Naive thymus-derived CD4-positive, alpha-beta T cell (primary cell): ENCODE results near the gene SMTNL2. TPM values are rescaled to one million over a fixed set of nuclear protein-coding genes. Genes with fewer than 3 reads are reported as not detected.

Source experiments
- ATAC-seq: fragments of 150-1000 bp; cut with Tn5 transposase; 2 replicates; pipeline ENCODE4 v1.10.0; 2021; ENCODE audit warnings: mild to moderate bottlenecking, moderate library complexity
- CTCF ChIA-PET: fragments of 350-600 bp; sonication (Branson Sonifier 250); formaldehyde crosslinking; loops from one replicate; lab custom pipeline; 2021; ENCODE audit warnings: antibody characterized with exemption; lab: Charles Lee
- POLR2A ChIA-PET: fragments of 350-600 bp; sonication (Branson Sonifier 250); formaldehyde crosslinking; loops from one replicate; lab custom pipeline; 2021; ENCODE audit warnings: antibody characterized with exemption, inconsistent platforms; lab: Charles Lee
- DNase-seq, 9 donors: peaks; one replicate each; pipeline versions ENCODE4 v3.0.0 to v3.0.0-alpha.2; 2020 to 2022; ENCODE audit warnings: mixed read lengths in 1 of 9
- H3K27ac ChIP-seq: one replicate; pipeline ENCODE4 v1.7.0; 2013; ENCODE audit warnings: mild to moderate bottlenecking, low read depth, low read length, moderate library complexity
- H3K27me3 ChIP-seq, 2 donors: one replicate each; pipeline ENCODE4 v1.7.0; 2013; ENCODE audit warnings: low read length in 2 of 2, mild to moderate bottlenecking in 2 of 2, moderate library complexity in 2 of 2; ENCODE audit not compliant: control insufficient read depth in 2 of 2, insufficient read depth in 2 of 2
- H3K36me3 ChIP-seq, 3 experiments: 1 replicate in 2 of 3; 2 replicates in 1 of 3; pipeline ENCODE4 v1.7.0; 2013; ENCODE audit warnings: low read length in 3 of 3, mild to moderate bottlenecking in 3 of 3, moderate library complexity in 1 of 3; ENCODE audit not compliant: insufficient read depth in 3 of 3, control insufficient read depth in 2 of 3
- H3K4me1 ChIP-seq, 2 donors: one replicate each; pipeline ENCODE4 v1.7.0; 2013; ENCODE audit warnings: low read length in 2 of 2, mild to moderate bottlenecking in 2 of 2, moderate library complexity in 1 of 2; ENCODE audit not compliant: control insufficient read depth in 2 of 2, insufficient read depth in 2 of 2
- H3K4me3 ChIP-seq: 2 replicates; pipeline ENCODE4 v1.7.0; 2013; ENCODE audit warnings: mild to moderate bottlenecking, low read length
- H3K9me3 ChIP-seq, 3 experiments: 1 replicate in 2 of 3; 2 replicates in 1 of 3; pipeline ENCODE4 v1.7.0; 2013; ENCODE audit warnings: low read length in 3 of 3; ENCODE audit not compliant: control insufficient read depth in 2 of 3
- H3K27ac Mint-ChIP-seq, 9 donors: one replicate each; pipeline ENCODE4 v1.8.0; 2020 to 2022; ENCODE audit warnings: mixed read lengths in 9 of 9, mild to moderate bottlenecking in 8 of 9, moderate library complexity in 5 of 9, inconsistent platforms in 2 of 9
- H3K27me3 Mint-ChIP-seq, 5 donors: one replicate each; pipeline ENCODE4 v1.8.0; 2021 to 2022; ENCODE audit warnings: mixed read lengths in 5 of 5, mild to moderate bottlenecking in 1 of 5
- H3K36me3 Mint-ChIP-seq, 5 donors: one replicate each; pipeline ENCODE4 v1.8.0; 2020 to 2022; ENCODE audit warnings: mixed read lengths in 5 of 5, mild to moderate bottlenecking in 3 of 5, inconsistent platforms in 1 of 5
- H3K4me1 Mint-ChIP-seq, 7 donors: one replicate each; pipeline ENCODE4 v1.8.0; 2020 to 2022; ENCODE audit warnings: mixed read lengths in 7 of 7, mild to moderate bottlenecking in 3 of 7, inconsistent platforms in 1 of 7
- H3K4me3 Mint-ChIP-seq, 10 donors: one replicate each; pipeline ENCODE4 v1.8.0; 2020 to 2022; ENCODE audit warnings: mild to moderate bottlenecking in 10 of 10, mixed read lengths in 10 of 10, moderate library complexity in 6 of 10, inconsistent platforms in 2 of 10
- H3K9me3 Mint-ChIP-seq, 11 donors: one replicate each; pipeline ENCODE4 v1.8.0; 2020 to 2022; ENCODE audit warnings: mixed read lengths in 11 of 11, mild to moderate bottlenecking in 4 of 11, inconsistent platforms in 1 of 11, moderate library complexity in 1 of 11
- intact Hi-C, 2 donors: fragments of 100-400 bp; cut with micrococcal nuclease; formaldehyde crosslinking; loops; one replicate each; pipeline ENCODE4 v1.15.1; 2023
- polyA plus RNA-seq, 2 donors: library from polyadenylated mRNA; unstranded; fragments of 300-500 nt; fragmentation: Illumina TruSeq; gene quantifications; one replicate each; pipeline ENCODE4 v1.2.3, GENCODE V29; 2021
- total RNA-seq, 6 experiments: library from RNA in 5 of 6; stranded (reverse) in 5 of 6; gene quantifications; 1 replicate in 5 of 6; 2 replicates in 1 of 6; pipeline ENCODE4 v1.2.3 and lab custom pipeline; 2021 to 2026

Gene SMTNL2
- total and polyA plus RNA-seq, 7 experiments from 2014 or later, result not detected

GRCh38 chr17:4565209-4566141 is 18.9 kb upstream of the SMTNL2 start:
- Mint-ChIP-seq H3K4me1 (peaks cover 15 to 40% (median 33%) of the 10 kb centered on the region in 7 donors), H3K9me3 (no peaks in the 10 kb centered on the region), H3K27me3 (peaks cover 0 to 17% (median 0%) of the 10 kb centered on the region in 5 donors), H3K36me3 (no peaks in the 10 kb centered on the region), H3K27ac (peak overlapping the region in 3 of 9 donors; percentile 15 to 41 (median 21)), H3K4me3 (peak overlapping the region in 9 of 10 donors; percentile 44 to 77 (median 70))
- ATAC-seq, result peak; percentile 90
- DNase-seq, result peak in 8 of 9 donors; percentile 29 to 60 (median 50)
- Histone ChIP-seq H3K27ac (no peak overlapping the region), H3K4me1 (peaks cover 7 to 11% of the 10 kb centered on the region in 2 donors), H3K36me3 (no peaks in the 10 kb centered on the region), H3K9me3 (no peaks in the 10 kb centered on the region), H3K4me3 (no peak overlapping the region), H3K27me3 (no peaks in the 10 kb centered on the region)
- ChIA-PET POLR2A (interaction anchor here (1.1 kb wide), 1 partner anchor 11 kb away, joined by 4 read pairs; the partner anchor contains the start of gene MYBBP1A), CTCF (interaction anchor here (0.6 to 0.9 kb wide), 5 partner anchors 15 to 334 kb away, joined by 3 to 4 read pairs (median 3); partner anchors contain the start of gene C17orf107)
- intact Hi-C loops, result loop anchor here (1.0 to 10.0 kb wide), 9 partner anchors 10 to 338 kb away; partner anchors contain the start of genes CHRNE (in 2 of the 2), MYBBP1A (in 2 of the 2), ARRB2 (in 1 of the 2) and PELP1 (in 1 of the 2)

DNA sequence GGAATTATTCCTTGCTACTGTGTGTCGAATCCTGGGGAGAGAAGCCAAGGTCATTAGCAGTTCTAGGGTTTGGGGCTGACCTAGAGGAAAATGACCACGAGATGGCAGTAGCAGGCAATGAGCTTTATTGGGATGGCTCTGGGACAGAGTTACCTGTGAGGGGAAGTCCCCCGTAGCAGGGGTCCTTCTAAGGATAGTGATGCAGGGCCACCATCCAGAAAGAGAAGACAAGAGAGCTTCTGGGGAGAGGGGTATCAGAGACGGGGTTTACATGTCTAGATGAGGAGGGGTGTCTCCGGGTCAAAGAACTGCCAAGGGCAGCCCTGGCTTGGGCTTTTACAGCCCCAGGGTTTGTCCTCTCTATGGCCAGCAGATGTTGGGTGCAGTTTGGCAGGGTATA is 17.5 kb upstream of the SMTNL2 start:
- CTCF ChIA-PET, result interaction anchor here (0.6 to 1.3 kb wide), 9 partner anchors 9 to 335 kb away, joined by 3 to 6 read pairs (median 3); no protein-coding TSS in a partner anchor
- Histone ChIP-seq H3K4me3 (no peak overlapping the region), H3K36me3 (no peaks in the 10 kb centered on the region), H3K4me1 (peaks cover 7 to 11% of the 10 kb centered on the region in 2 donors), H3K27me3 (no peaks in the 10 kb centered on the region), H3K27ac (no peak overlapping the region), H3K9me3 (no peaks in the 10 kb centered on the region)
- H3K27ac Mint-ChIP-seq, result no peak overlapping the region
- H3K27me3 Mint-ChIP-seq, result peaks cover 0 to 20% (median 0%) of the 10 kb centered on the region in 5 donors
- H3K36me3 Mint-ChIP-seq, result no peaks in the 10 kb centered on the region
- intact Hi-C loops, result loop anchor here (1.0 to 10.0 kb wide), 5 partner anchors 60 to 336 kb away; partner anchors contain the start of genes ARRB2 (in 1 of the 2), CHRNE (in 1 of the 2) and PELP1 (in 1 of the 2)
- peak in 3 of 9 donors; percentile 14 to 47 (median 19) for DNase-seq
- ATAC-seq, result peak; percentile 52
- POLR2A ChIA-PET, result interaction anchor here (0.9 to 1.7 kb wide), 3 partner anchors 12 to 141 kb away, joined by 3 to 4 read pairs (median 4); partner anchors contain the start of gene MYBBP1A
- H3K9me3 Mint-ChIP-seq, result no peaks in the 10 kb centered on the region
- H3K4me1 Mint-ChIP-seq, result peaks cover 15 to 38% (median 29%) of the 10 kb centered on the region in 7 donors
- H3K4me3 Mint-ChIP-seq, result no peak overlapping the region

DNA sequence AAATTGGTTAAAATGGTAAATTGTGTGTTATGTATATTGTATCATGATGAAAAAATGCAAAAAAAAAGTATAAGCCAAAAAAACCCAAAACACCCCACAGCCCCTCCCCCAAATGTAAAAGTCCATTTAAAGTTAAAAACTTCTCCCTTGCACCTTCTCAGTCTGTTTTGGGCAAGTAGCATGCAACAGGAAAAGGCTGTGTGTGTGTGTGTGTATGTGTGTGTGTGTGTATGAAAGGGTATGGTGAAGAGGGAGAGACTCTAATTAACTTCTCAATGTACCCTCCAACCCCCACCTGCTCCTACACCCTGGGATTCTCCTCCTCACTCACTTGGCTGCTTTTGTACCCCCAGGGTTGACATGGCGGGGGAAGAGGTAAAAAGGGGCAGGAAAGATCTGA is 14.7 kb upstream of the SMTNL2 start:
- Mint-ChIP-seq H3K9me3 (no peaks in the 10 kb centered on the region), H3K4me3 (no peak overlapping the region), H3K27me3 (peaks cover 0 to 31% (median 0%) of the 10 kb centered on the region in 5 donors), H3K4me1 (peaks cover 6 to 24% (median 18%) of the 10 kb centered on the region in 7 donors), H3K36me3 (no peaks in the 10 kb centered on the region), H3K27ac (peak overlapping the region in 2 of 9 donors; percentile 12 to 24)
- H3K4me1 ChIP-seq, result no peaks in the 10 kb centered on the region
- peak in 1 of 9 donors; percentile 20 for DNase-seq
- H3K27me3 ChIP-seq, result no peaks in the 10 kb centered on the region
- no peak overlapping the region for H3K27ac ChIP-seq
- POLR2A ChIA-PET, result interaction anchor here (0.6 kb wide), 1 partner anchor 133 kb away, joined by 3 read pairs; no protein-coding TSS in a partner anchor
- H3K4me3 ChIP-seq, result no peak overlapping the region
- H3K36me3 ChIP-seq, result no peaks in the 10 kb centered on the region
- CTCF ChIA-PET, result interaction anchor here (0.6 to 0.7 kb wide), 3 partner anchors 89 to 326 kb away, joined by 3 to 4 read pairs (median 3); no protein-coding TSS in a partner anchor
- H3K9me3 ChIP-seq, result no peaks in the 10 kb centered on the region
- no peak for ATAC-seq
- intact Hi-C loops, result loop anchor here (5.0 to 10.0 kb wide), 3 partner anchors 135 to 333 kb away; partner anchors contain the start of genes ARRB2 (in 1 of the 2), CHRNE (in 1 of the 2) and PELP1 (in 1 of the 2)

DNA sequence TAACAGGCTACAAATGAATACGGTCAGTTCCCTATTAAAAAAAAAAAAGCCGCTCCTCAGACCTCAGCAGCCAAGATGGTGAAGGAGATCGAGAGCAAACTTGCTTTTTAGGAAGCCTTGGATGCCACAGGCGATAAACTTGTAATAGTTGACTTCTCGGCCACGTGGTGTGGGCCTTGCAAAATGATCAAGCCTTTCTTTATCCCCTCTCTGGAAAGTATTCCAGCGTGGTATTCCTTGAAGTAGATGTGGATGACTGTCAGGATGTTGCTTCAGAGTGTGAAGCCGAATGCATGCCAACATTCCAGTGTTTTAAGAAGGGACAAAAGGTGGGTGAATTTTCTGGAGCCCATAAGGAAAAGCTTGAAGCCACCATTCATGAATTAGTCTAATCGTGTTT is 12.2 kb upstream of the SMTNL2 start:
- H3K4me1 ChIP-seq, result no peaks in the 10 kb centered on the region
- no peak overlapping the region for H3K27ac Mint-ChIP-seq

GRCh38 chr17:4573115-4573514 is 11.2 kb upstream of the SMTNL2 start:
- DNase-seq, result no peak
- H3K4me3 Mint-ChIP-seq, result no peak overlapping the region
- peaks cover 0 to 16% (median 9%) of the 10 kb centered on the region in 7 donors for H3K4me1 Mint-ChIP-seq
- intact Hi-C loops, result no loop called here
- Histone ChIP-seq H3K27ac (no peak overlapping the region), H3K9me3 (no peaks in the 10 kb centered on the region), H3K36me3 (no peaks in the 10 kb centered on the region), H3K4me3 (no peak overlapping the region), H3K27me3 (no peaks in the 10 kb centered on the region), H3K4me1 (no peaks in the 10 kb centered on the region)
- H3K9me3 Mint-ChIP-seq, result no peaks in the 10 kb centered on the region
- H3K36me3 Mint-ChIP-seq, result no peaks in the 10 kb centered on the region
- ChIA-PET CTCF (no interaction called here), POLR2A (no interaction called here)
- ATAC-seq, result no peak
- H3K27me3 Mint-ChIP-seq, result peaks cover 0 to 36% (median 0%) of the 10 kb centered on the region in 5 donors
- peak overlapping the region in 2 of 9 donors; percentile 12 to 14 for H3K27ac Mint-ChIP-seq

More for the DNA sequence above, 12.2 kb upstream of the SMTNL2 start:
- ChIA-PET POLR2A (no interaction called here), CTCF (interaction anchor here (0.6 kb wide), 1 partner anchor 318 kb away, joined by 3 read pairs; no protein-coding TSS in a partner anchor)
- H3K27ac ChIP-seq, result no peak overlapping the region
- H3K9me3 ChIP-seq, result no peaks in the 10 kb centered on the region
- peaks cover 0 to 16% (median 9%) of the 10 kb centered on the region in 7 donors for H3K4me1 Mint-ChIP-seq
- DNase-seq (no peak), ATAC-seq (no peak)
- H3K36me3 ChIP-seq, result no peaks in the 10 kb centered on the region
- peaks cover 0 to 36% (median 0%) of the 10 kb centered on the region in 5 donors for H3K27me3 Mint-ChIP-seq
- no peaks in the 10 kb centered on the region for H3K27me3 ChIP-seq
- intact Hi-C loops, result no loop called here
- H3K9me3 Mint-ChIP-seq, result no peaks in the 10 kb centered on the region
- no peak overlapping the region for H3K4me3 ChIP-seq
- H3K36me3 Mint-ChIP-seq, result no peaks in the 10 kb centered on the region
- no peak overlapping the region for H3K4me3 Mint-ChIP-seq

DNA sequence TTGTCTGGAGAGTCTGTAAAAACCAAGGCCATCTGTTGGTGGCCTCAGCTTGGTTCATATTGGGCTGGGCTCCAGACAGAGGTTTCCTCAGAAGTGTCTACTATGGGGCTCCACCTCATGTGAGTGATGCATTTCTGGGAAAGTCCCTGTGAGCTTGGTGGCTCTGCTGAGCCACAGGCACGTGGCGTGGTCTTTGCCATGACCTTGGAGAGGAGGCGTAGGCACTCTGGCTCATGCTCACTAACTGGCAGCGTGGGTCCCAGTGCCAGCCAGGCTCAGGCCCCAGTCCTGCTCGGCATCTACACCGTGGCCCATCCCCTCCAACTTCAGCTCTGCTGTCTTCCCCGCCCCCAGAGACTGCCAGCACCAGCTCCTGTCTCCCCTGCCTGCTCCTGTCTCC is 10.7 kb upstream of the SMTNL2 start:
- CTCF ChIA-PET, result no interaction called here
- intact Hi-C loops, result no loop called here
- H3K27ac Mint-ChIP-seq, result peak overlapping the region in 2 of 9 donors; percentile 12 to 14
- H3K4me3 ChIP-seq, result no peak overlapping the region
- H3K27ac ChIP-seq, result no peak overlapping the region
- no peaks in the 10 kb centered on the region for H3K9me3 Mint-ChIP-seq
- POLR2A ChIA-PET, result no interaction called here
- no peak overlapping the region for H3K4me3 Mint-ChIP-seq
- H3K27me3 Mint-ChIP-seq, result peaks cover 0 to 34% (median 0%) of the 10 kb centered on the region in 5 donors
- H3K4me1 Mint-ChIP-seq, result peaks cover 0 to 16% (median 9%) of the 10 kb centered on the region in 7 donors
- H3K36me3 Mint-ChIP-seq, result no peaks in the 10 kb centered on the region
- no peaks in the 10 kb centered on the region for H3K27me3 ChIP-seq
- peak in 2 of 9 donors; percentile 45 to 67 for DNase-seq
- H3K9me3 ChIP-seq, result no peaks in the 10 kb centered on the region
- peak; percentile 89 for ATAC-seq
- no peaks in the 10 kb centered on the region for H3K4me1 ChIP-seq
- no peaks in the 10 kb centered on the region for H3K36me3 ChIP-seq
